Transverse colon (tissue), 4 donors: ENCODE results near the gene HOXB1. TPM values are rescaled to one million over a fixed set of nuclear protein-coding genes. Genes with fewer than 3 reads are reported as not detected.
A peak's percentile ranks its signal among the peaks of the same experiment; 100 is the strongest.

Experiments used
- DNase-seq: peaks from one replicate; pipeline ENCODE4 v3.0.0-alpha.2; 2019
- H3K27ac ChIP-seq, 4 donors: fragments of 200-600 bp; sonication (generic); 2 replicates each; pipeline ENCODE4 v1.5.1; 2016 to 2018; ENCODE audit warnings: inconsistent platforms in 4 of 4
- H3K27me3 ChIP-seq: fragments of 200-600 bp; sonication (generic); 2 replicates; pipeline ENCODE4 v1.5.1; 2017; ENCODE audit warnings: inconsistent platforms
- H3K36me3 ChIP-seq, 4 donors: fragments of 200-600 bp; sonication (generic); 2 replicates each; pipeline ENCODE4 v1.5.1; 2017 to 2019; ENCODE audit warnings: inconsistent platforms in 4 of 4
- H3K4me1 ChIP-seq, 4 donors: fragments of 200-600 bp; sonication (generic); 2 replicates each; pipeline ENCODE4 v1.5.1; 2017 to 2020; ENCODE audit warnings: inconsistent platforms in 4 of 4
- H3K4me3 ChIP-seq, 4 donors: fragments of 200-600 bp; sonication (generic); 1 replicate in 1 of 4; 2 replicates in 3 of 4; pipeline versions ENCODE4 v1.5.1 to v1.6.1; 2017 to 2019; ENCODE audit warnings: inconsistent platforms in 4 of 4
- H3K9me3 ChIP-seq, 2 donors: fragments of 200-600 bp; sonication (generic); 2 replicates each; pipeline ENCODE4 v1.5.1; 2017 to 2019; ENCODE audit warnings: inconsistent platforms in 2 of 2
- EP300 ChIP-seq: sonication (generic); formaldehyde crosslinking; IDR thresholded peaks from one replicate; pipeline ENCODE4 v1.6.1; 2017; ENCODE audit warnings: antibody characterized with exemption, low read depth
- POLR2A ChIP-seq: fragments of 450-650 bp; IDR thresholded peaks from one replicate; pipeline ENCODE4 v1.6.1; 2016; ENCODE audit warnings: antibody characterized with exemption, mild to moderate bottlenecking, moderate library complexity
- POLR2AphosphoS5 ChIP-seq, 3 donors: sonication (generic); formaldehyde crosslinking; IDR thresholded peaks; one replicate each; pipeline ENCODE4 v1.6.1; 2016; ENCODE audit warnings: antibody characterized with exemption in 3 of 3
- WGBS, 2 donors: methylation state at CpG; one replicate each; pipeline ENCODE4 v1.1.5; 2018; ENCODE audit warnings: low coverage in 1 of 2; 5-methylcytosine and 5-hydroxymethylcytosine counted together
- in situ Hi-C, 4 donors: fragments of 200-750 bp; cut with MboI; loops; one replicate each; pipeline versions ENCODE4 v1.15.0 to v1.15.1; 2017; ENCODE audit warnings: low sequenced_read_pairs in 3 of 4, low pct_ligation_motif_present in 1 of 4, low pct_unique_long_range_greater_than_20kb in 1 of 4
- intact Hi-C: fragments of 100-400 bp; cut with DNase I; formaldehyde crosslinking; loops from one replicate; pipeline ENCODE4 v1.15.1; 2023; ENCODE audit warnings: low total_unique reads
- total RNA-seq, 4 donors: library from RNA; depleted of rRNA; stranded (reverse); fragments of >200 nt; gene quantifications; one replicate each; pipeline ENCODE4 v1.1.0, GENCODE V29; 2016
- TF ChIP-seq, protein P1 (sequence below), 5 experiments: fragments of 200-600 bp in 3 of 5; fragments of 450-650 bp in 2 of 5; sonication (generic) in 3 of 5; IDR thresholded peaks; 1 replicate in 2 of 5; 2 replicates in 3 of 5; pipeline ENCODE4 v1.5.1; 2016 to 2017; ENCODE audit warnings: antibody characterized with exemption in 5 of 5, inconsistent platforms in 3 of 5, mild to moderate bottlenecking in 2 of 5, moderate library complexity in 1 of 5

HOXB1 gene
- total RNA-seq, 4 donors from 2014 or later, result not detected

DNA sequence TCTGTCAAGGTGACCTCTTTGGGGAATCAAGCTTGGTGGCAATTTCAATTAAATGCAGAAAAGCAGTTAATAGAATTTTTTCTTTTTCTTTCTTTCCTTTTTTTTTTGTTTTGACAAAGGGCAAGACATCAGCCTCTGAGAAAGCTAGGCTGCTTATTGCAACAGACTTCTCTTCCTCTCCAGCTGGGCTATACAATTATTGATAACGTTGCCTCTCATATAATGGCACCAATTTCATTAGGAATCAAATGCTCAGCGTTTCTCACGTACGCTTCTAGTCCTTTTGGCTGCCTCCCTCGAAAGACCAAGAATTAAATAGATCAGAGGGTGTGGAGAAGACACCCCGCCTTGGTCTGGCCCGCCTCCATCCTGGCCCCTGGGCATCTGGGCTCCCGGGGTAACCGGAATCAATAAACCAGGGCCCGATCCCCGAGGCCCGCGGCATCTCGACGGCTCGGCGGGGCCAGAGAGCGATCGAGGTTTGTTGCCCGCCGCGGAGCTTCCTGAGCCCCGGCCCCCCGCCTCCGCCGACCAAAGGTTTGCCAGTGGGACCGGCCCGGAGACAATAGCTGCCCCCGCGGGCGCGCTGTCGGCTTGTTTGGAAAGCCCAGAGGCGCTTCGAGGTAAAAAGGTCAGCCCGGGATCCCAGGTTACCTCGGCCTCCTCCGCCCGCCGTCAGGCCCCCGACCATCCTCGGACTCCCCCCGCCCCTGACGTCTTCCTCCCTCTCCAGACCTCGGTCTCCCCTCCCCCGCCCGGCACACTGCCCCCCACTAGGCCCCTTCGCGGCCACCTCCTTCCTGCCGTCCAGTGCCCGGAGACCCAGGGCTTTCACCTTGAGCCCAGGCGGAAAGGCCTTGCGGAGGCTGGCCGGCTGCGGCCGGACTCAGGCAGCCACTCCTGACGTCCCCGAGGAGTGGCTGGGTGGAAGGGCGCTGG is 3.9 kb downstream of the HOXB1 start:
- intact Hi-C loops (no loop called here), in situ Hi-C loops (no loop called here)
- 47 to 50% methylated on average over 7 to 47 of the region's 59 CpGs for WGBS, 2 donors
- H3K9me3 ChIP-seq, result no peaks in the 10 kb centered on the region
- no peaks in the 10 kb centered on the region for H3K36me3 ChIP-seq
- peaks cover 0 to 24% (median 6%) of the 10 kb centered on the region in 4 donors for H3K4me1 ChIP-seq
- H3K27ac ChIP-seq, result no peak overlapping the region
- peak overlapping the region in 1 of 4 donors; percentile 9 for H3K4me3 ChIP-seq
- no peak for TF ChIP-seq EP300
- TF ChIP-seq POLR2A, result no peak
- TF ChIP-seq, protein P1, sequence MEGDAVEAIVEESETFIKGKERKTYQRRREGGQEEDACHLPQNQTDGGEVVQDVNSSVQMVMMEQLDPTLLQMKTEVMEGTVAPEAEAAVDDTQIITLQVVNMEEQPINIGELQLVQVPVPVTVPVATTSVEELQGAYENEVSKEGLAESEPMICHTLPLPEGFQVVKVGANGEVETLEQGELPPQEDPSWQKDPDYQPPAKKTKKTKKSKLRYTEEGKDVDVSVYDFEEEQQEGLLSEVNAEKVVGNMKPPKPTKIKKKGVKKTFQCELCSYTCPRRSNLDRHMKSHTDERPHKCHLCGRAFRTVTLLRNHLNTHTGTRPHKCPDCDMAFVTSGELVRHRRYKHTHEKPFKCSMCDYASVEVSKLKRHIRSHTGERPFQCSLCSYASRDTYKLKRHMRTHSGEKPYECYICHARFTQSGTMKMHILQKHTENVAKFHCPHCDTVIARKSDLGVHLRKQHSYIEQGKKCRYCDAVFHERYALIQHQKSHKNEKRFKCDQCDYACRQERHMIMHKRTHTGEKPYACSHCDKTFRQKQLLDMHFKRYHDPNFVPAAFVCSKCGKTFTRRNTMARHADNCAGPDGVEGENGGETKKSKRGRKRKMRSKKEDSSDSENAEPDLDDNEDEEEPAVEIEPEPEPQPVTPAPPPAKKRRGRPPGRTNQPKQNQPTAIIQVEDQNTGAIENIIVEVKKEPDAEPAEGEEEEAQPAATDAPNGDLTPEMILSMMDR (IDR thresholded peaks at IDR 0.05), result no peak
- TF ChIP-seq POLR2AphosphoS5 (IDR thresholded peaks at IDR 0.05), result no peak
- no peak for DNase-seq
- peaks cover 38% of the 10 kb centered on the region for H3K27me3 ChIP-seq

DNA sequence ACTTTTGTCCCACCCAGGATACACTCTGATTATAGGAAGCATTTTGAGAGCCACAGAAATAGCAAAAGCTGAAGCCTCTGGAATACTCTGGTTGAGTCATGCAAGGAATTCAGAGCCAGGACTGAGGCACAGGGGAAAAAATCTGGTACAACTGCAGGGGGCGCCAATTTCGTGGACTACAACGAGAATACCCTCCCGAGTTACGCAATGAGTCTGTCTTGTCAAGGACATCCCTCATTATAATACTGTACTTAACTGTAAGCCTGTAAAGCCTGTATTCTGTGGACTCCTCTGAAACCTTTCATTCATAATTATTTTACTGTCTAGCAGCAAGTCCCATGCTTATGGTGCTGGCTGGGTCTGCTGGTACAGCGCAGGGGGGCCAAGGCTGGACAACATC is 7.8 kb downstream of the HOXB1 start:
- H3K9me3 ChIP-seq, result no peaks in the 10 kb centered on the region
- WGBS, 2 donors, result 47 to 73% methylated on average over 6 of the region's 6 CpGs

GRCh38 chr17:48522031-48522653 is 8.7 kb downstream of the HOXB1 start:
- in situ Hi-C loops, result no loop called here
- H3K27me3 ChIP-seq, result peaks cover 24% of the 10 kb centered on the region
- H3K36me3 ChIP-seq, result no peaks in the 10 kb centered on the region
- intact Hi-C loops, result no loop called here
- no peaks in the 10 kb centered on the region for H3K9me3 ChIP-seq
- WGBS, 2 donors, result 57 to 100% methylated on average over 1 to 8 of the region's 8 CpGs
- no peak for DNase-seq
- no peak overlapping the region for H3K4me3 ChIP-seq
- peak overlapping the region in 3 of 4 donors; percentile 32 to 74 (median 54) for H3K27ac ChIP-seq
- TF ChIP-seq EP300, result no peak
- TF ChIP-seq POLR2A, result no peak
- TF ChIP-seq, protein P1 (IDR thresholded peaks at IDR 0.05), result no peak
- TF ChIP-seq POLR2AphosphoS5 (IDR thresholded peaks at IDR 0.05), result no peak
- H3K4me1 ChIP-seq, result peaks cover 0 to 27% (median 6%) of the 10 kb centered on the region in 4 donors

More for the DNA sequence above, 7.8 kb downstream of the HOXB1 start:
- Histone ChIP-seq H3K4me3 (no peak overlapping the region), H3K4me1 (peaks cover 0 to 24% (median 6%) of the 10 kb centered on the region in 4 donors), H3K27ac (peak overlapping the region in 2 of 4 donors; percentile 54 to 74), H3K27me3 (peaks cover 33% of the 10 kb centered on the region), H3K36me3 (no peaks in the 10 kb centered on the region)
- in situ Hi-C loops (no loop called here), intact Hi-C loops (no loop called here)
- TF ChIP-seq EP300 (no peak), POLR2AphosphoS5 (IDR thresholded peaks at IDR 0.05) (no peak)
- TF ChIP-seq, protein P1 (IDR thresholded peaks at IDR 0.05), result no peak
- no peak for DNase-seq

- H3K36me3 ChIP-seq, result no peaks in the 10 kb centered on the region
- no peak overlapping the region for H3K27ac ChIP-seq
- no peaks in the 10 kb centered on the region for H3K9me3 ChIP-seq
- TF ChIP-seq, protein P1 (IDR thresholded peaks at IDR 0.05), result no peak
- no peak for TF ChIP-seq POLR2AphosphoS5 (IDR thresholded peaks at IDR 0.05)
- TF ChIP-seq POLR2A, result no peak
- TF ChIP-seq EP300, result no peak
- 63 to 65% methylated on average over 1 of the region's 1 CpG for WGBS, 2 donors
- peaks cover 0 to 22% (median 6%) of the 10 kb centered on the region in 4 donors for H3K4me1 ChIP-seq
- peaks cover 15% of the 10 kb centered on the region for H3K27me3 ChIP-seq
- intact Hi-C loops (no loop called here), in situ Hi-C loops (no loop called here)
- no peak overlapping the region for H3K4me3 ChIP-seq
- no peak for DNase-seq
Observed at GRCh38 chr17:48520631-48521079, 10.2 kb downstream of the HOXB1 start.
